SK-N-SH (cell line): Measurements from ENCODE around the gene NT5C.

Source experiments
- POLR2AphosphoS5 ChIP-seq: IDR thresholded peaks from 2 replicates; pipeline ENCODE4 v1.6.1; 2012; ENCODE audit warnings: low read depth, low read length
- RCOR1 ChIP-seq: fragments of 150-350 bp; IDR thresholded peaks from 2 replicates; pipeline ENCODE4 v1.6.1; 2017; ENCODE audit warnings: antibody characterized with exemption, low read length
- REST ChIP-seq: IDR thresholded peaks from 2 replicates; pipeline ENCODE4 v1.6.1; 2012; ENCODE audit warnings: mild to moderate bottlenecking, low read depth, low read length, moderate library complexity
- RFX5 ChIP-seq: IDR thresholded peaks from 2 replicates; pipeline ENCODE4 v1.6.1; 2012; ENCODE audit warnings: mild to moderate bottlenecking, improper control_type of control experiment, low read length
- SMC3 ChIP-seq: IDR thresholded peaks from 2 replicates; pipeline ENCODE4 v1.6.1; 2012; ENCODE audit warnings: low read depth, low read length, improper control_type of control experiment
- TAF1 ChIP-seq: IDR thresholded peaks from 2 replicates; pipeline ENCODE4 v1.6.1; 2012; ENCODE audit warnings: low read depth, mild to moderate bottlenecking, low read length, moderate library complexity, borderline replicate concordance
- USF2 ChIP-seq: fragments of 150-350 bp; IDR thresholded peaks from 2 replicates; pipeline ENCODE4 v1.6.1; 2017; ENCODE audit warnings: antibody characterized with exemption, low read length, low read depth, borderline replicate concordance
- YY1 ChIP-seq: IDR thresholded peaks from 2 replicates; pipeline ENCODE4 v1.4.0; 2012; ENCODE audit warnings: low read depth, mild to moderate bottlenecking
- TF ChIP-seq, protein P1 (sequence below): IDR thresholded peaks from 2 replicates; pipeline ENCODE4 v1.4.0; 2012; ENCODE audit warnings: low read depth, borderline replicate concordance
- TF ChIP-seq, protein P2 (sequence below): fragments of 200-600 bp; sonication (generic); IDR thresholded peaks from 2 replicates; pipeline ENCODE4 v1.6.1; 2017; ENCODE audit warnings: antibody characterized with exemption, mild to moderate bottlenecking, moderate library complexity

GRCh38 chr17:75090871-75091854 lies 40.4 kb downstream of the NT5C start:
- TF ChIP-seq YY1 = no peak
- TF ChIP-seq USF2 = no peak
- no peak for TF ChIP-seq TAF1
- TF ChIP-seq, protein P1, sequence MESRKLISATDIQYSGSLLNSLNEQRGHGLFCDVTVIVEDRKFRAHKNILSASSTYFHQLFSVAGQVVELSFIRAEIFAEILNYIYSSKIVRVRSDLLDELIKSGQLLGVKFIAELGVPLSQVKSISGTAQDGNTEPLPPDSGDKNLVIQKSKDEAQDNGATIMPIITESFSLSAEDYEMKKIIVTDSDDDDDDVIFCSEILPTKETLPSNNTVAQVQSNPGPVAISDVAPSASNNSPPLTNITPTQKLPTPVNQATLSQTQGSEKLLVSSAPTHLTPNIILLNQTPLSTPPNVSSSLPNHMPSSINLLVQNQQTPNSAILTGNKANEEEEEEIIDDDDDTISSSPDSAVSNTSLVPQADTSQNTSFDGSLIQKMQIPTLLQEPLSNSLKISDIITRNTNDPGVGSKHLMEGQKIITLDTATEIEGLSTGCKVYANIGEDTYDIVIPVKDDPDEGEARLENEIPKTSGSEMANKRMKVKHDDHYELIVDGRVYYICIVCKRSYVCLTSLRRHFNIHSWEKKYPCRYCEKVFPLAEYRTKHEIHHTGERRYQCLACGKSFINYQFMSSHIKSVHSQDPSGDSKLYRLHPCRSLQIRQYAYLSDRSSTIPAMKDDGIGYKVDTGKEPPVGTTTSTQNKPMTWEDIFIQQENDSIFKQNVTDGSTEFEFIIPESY = no peak
- TF ChIP-seq RCOR1 = no peak
- TF ChIP-seq POLR2AphosphoS5 = no peak
- TF ChIP-seq, protein P2, sequence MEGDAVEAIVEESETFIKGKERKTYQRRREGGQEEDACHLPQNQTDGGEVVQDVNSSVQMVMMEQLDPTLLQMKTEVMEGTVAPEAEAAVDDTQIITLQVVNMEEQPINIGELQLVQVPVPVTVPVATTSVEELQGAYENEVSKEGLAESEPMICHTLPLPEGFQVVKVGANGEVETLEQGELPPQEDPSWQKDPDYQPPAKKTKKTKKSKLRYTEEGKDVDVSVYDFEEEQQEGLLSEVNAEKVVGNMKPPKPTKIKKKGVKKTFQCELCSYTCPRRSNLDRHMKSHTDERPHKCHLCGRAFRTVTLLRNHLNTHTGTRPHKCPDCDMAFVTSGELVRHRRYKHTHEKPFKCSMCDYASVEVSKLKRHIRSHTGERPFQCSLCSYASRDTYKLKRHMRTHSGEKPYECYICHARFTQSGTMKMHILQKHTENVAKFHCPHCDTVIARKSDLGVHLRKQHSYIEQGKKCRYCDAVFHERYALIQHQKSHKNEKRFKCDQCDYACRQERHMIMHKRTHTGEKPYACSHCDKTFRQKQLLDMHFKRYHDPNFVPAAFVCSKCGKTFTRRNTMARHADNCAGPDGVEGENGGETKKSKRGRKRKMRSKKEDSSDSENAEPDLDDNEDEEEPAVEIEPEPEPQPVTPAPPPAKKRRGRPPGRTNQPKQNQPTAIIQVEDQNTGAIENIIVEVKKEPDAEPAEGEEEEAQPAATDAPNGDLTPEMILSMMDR = no peak
- TF ChIP-seq REST = no peak
- TF ChIP-seq SMC3 = no peak
- TF ChIP-seq RFX5 = no peak
